ENCODE data around the gene MAML3.

MAML3 gene

DNA sequence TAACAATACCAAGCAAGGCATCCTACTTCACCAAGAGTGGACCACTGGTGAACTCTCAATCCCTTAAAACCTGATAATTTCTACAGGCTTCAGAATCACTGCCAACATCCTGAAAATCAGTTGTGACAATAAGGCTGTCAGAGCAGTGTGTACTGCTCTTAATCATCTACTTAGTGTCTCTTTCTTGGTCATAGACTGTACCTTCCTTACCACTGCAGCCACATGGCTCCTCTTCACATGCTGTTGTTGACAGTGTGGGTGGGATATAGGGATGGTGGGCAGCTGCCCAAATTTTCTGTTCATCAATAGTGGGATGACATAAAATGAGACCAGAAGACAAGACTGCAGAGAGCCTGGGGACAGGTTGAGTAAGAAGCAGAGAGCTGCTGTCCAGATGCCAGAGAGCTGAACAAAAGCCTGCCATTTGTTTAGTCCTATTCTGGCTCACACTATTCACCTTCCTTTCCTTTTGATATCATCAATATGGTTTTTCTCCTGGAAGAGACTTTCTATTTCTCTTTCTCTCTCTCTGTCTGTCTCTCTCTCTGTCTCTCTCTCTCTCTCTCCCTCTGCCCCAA lies 309.4 kb downstream of the MAML3 start:
- DNase-seq (ENCODE audit: low read depth, low spot score), result no peak

DNA sequence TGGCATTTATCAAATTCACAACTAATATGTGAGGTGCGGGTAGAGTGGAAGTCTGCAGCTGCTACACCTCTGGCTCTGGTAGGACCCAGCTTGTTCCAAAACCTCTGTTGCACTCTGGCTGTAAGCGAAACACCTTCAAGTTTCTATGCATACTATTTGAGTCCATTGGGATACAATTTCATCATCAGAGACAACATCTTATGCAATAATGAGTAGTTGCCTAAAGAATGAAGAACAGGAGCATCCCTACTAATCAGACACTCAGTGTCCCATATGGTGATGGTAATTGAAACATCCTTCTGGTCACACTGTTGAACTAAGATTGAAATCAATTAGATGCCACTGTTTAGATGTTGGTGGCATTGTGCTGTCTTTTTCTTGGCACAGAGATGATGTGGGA lies 309.9 kb downstream of the MAML3 start:
- no peak for DNase-seq (ENCODE audit: low read depth, low spot score)

GRCh38 chr4:139843641-139844040 lies 310.3 kb downstream of the MAML3 start:
- DNase-seq (ENCODE audit: low read depth, low spot score), result no peak

DNA sequence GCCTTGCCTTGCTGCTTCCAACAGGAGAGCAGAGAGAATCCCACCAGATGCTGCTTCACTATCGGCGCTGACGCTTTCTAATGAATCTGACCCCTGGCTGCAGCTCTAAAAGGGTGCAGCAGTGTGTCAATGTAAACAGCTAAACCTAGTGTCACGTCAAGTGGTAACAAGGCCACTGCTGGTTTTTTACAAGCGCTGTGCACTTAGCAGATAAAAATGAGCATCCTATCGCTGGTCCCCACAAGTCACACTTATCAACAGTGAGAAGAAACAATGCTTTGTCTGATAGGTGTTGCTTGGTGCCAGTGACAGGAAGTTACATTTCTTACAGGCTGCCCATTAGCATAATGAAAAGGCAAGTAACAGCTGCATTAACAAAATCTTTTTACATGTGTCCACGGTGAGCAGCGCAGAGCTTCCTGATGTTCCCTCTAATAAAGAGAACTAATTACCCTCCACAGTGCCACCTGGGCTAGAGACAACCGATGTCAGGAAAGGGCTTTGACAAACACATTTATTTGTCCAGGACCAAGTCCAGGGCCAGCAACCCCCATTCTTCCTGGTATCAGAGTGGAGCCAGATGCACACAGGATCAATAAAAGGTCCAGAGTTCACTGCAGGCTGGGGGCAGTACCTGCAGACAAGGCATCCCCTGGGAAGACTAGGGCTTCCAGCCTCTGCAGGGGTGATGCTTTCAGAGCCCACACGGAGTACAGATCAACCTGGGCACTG lies 312.4 kb downstream of the MAML3 start:
- no peak for DNase-seq (ENCODE audit: low read depth, low spot score)

GRCh38 chr4:139840773-139841172 lies 313.2 kb downstream of the MAML3 start:
- no peak for DNase-seq (ENCODE audit: low read depth, low spot score)

GRCh38 chr4:139839403-139840031 lies 314.5 kb downstream of the MAML3 start:
- DNase-seq (ENCODE audit: low read depth, low spot score), result no peak

DNA sequence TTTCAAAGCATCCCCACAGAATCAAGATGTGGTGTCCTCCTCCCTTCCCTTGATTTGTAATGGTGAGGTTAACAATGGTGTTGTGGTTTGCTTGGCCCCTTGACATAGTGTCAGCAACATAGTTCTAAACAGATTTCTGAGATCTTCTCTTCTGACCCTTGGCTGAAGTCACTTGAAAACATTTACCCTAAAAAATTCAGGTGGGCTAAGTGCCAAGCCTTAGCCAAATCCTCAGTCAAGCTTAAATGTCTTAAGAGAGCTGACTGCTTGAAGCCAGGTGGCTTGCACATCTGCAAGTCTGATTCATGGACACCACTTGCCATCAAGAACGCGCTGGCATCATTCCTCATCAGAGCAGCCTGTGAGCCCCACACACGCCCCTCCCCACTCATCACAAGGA lies 315.2 kb downstream of the MAML3 start:
- no peak for DNase-seq (ENCODE audit: low read depth, low spot score)

DNA sequence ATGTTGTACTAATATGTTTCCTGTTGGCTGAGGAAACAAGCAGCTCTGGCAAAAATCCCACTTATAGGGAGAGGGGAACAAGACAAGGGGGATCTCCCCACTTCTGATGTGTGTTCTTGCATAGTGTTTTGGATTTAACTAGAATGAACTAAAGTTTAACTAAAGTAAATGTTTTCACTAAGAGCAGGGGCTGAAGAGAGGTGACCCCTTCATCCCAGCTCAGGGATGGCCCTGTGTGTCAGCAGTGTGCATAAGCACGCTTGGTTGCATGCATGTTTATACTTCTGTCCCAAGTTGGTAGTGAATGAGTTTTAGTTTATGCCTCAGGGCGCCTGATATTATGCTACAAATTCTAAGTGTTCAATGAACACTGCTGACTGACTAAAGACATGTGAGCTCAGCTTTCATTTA lies 319.0 kb downstream of the MAML3 start:
- no peak for DNase-seq (ENCODE audit: low read depth, low spot score)

DNA sequence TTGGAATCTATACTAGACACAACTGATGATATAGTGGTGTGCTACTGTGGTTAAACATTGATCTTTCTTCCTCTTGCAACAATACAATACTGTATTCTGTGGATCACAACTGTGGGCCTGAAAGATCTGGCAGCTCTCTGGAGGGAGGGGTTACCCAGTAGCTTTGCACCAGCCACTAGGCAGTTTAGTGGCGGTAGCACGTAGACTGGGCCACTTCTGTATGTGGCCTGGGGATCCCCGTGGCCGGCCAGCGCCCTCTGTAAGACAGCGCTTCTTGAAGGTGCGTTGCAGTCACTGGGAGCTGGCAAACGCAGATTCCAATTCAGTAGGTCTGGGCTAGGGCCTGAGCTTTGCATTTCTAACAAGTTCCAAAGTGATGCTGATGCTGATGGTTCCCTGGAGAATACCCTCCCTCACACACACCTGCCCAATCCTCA lies 319.7 kb downstream of the MAML3 start:
- no peak for DNase-seq (ENCODE audit: low read depth, low spot score)

DNA sequence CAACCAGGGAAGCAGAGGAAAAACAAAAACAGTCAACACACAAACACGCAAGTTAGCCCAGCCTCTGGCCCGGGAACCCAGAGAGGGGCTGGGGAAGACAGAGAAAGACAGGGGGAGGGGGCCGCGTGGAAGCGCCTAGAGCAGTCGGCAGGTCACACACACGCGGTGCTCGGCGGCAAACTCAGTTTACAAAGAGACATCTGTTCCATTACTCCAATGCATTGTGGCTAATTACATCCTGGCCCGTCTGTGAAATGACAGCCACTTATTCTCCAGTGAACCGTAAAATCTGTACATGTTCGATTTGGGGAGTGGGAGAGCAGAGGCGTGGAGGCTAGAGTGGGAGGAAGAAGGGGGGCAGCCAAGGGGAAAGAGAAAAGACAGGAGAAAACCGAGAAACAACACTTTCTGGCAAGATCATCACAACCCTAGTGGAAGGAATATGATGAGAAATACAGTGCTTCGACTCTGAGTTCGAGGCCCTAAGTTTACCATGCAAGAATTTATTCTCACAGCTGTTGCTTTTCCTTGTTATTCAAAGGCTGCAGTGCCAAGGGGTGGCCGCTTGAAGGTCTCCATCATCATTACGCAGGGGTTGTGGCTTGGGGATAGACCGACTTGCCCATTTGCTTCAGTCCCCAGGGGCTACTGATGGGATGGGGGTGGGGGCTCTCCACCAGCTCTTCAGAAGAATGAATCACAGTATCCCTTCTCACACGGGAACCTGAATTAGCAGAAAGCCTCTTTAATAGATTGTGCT lies 320.7 kb downstream of the MAML3 start:
- no peak for DNase-seq (ENCODE audit: low read depth, low spot score)

DNA sequence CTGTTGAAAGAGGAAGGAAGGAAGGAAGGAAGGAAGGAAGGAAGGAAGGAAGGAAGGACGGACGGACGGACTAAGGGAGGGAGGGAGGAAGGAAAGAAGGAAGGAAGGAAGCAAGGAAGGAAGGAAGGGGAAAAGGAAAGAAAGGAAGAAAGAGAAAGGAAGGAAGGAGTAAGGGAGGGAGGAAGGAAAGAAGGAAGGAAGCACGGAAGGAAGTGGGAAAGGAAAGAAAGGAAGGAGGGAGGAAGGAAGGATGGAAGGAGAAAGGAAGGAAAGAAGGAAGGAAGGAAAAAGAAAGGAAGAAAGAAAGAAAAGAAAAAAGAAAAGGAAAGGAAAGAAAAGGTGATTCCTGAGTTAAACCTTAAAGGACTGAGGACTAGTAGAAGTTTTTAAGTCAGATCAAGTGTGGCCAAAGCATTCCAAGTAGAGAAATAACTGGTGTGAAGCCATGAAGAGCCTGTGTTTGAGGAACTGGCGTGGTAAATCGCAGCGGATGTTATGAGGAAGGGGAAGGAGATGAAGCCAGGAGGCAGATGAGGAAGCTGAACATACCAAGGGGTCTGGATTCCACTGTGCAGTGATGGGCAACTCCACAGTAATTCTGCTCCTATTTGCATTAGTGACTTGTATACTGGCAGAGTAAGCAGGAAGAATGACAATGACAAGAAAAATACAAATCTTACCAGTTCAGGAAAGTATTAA lies 324.9 kb downstream of the MAML3 start:
- no peak for DNase-seq (ENCODE audit: low read depth, low spot score)

DNA sequence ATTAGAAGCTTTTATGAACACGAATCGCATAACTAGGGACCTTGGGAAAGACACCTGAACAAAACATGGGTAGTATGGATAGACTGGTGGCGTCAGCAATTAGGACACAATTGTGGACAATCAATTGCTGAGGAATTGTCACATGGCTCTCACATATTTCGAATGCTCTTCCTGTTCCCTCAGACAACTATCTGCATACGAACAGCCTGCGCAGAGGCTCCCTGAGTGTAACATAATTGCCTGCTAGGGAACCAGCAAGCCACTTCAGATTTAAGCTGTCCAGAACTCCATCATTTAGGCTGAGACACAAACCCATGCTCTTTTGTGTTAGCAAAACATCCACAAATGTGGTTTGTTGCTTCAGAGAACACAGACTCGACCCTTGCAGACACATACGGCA lies 327.6 kb downstream of the MAML3 start:
- DNase-seq (ENCODE audit: low read depth, low spot score), result no peak

DNA sequence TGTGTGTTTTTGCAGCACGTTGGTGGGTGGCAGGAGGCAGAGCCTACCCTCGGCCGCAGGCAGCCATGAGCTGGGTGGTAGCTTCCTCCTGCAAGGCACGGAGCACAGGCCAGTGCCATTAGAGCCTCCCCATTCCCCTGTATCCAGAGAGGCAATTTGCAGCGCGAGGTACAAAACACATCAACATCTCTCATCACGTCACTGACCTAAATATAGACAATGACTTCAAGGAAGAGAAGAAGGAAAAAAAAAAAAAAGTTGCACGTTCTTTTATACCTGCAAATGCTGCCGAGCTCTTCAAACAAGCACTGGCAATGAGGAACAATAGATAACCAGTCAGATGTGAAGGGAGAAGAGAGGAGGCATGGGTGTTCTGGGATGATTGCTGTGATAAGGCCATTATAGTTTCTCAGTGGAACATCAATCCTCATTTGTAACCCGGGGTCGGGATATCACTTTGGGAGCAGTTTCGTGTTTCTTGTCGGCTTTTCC lies 328.4 kb downstream of the MAML3 start:
- no peak for DNase-seq (ENCODE audit: low read depth, low spot score)

- no peak for DNase-seq (ENCODE audit: low read depth, low spot score)
These were observed 329.0 kb downstream of the MAML3 start for GRCh38 chr4:139824882-139825522.

DNA sequence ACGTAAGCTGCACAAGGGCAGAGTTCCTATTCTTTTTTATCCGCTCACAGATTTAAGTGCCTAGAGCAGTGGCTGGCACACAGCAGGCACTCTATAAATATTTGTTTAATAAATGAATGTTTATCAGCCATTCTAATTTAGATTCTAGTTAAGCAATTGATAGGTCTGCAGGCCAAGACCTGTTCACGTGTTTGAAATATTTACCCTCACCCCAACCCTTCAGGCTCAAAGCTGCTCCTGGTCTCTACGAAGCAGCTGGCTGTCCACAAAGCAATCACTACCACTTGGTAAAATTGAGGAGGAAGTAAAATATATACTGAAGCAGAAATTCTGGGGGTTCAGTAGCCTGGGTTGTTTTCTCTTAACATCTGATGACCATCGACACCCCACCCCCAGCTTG lies 330.2 kb downstream of the MAML3 start:
- DNase-seq (ENCODE audit: low read depth, low spot score), result no peak

DNA sequence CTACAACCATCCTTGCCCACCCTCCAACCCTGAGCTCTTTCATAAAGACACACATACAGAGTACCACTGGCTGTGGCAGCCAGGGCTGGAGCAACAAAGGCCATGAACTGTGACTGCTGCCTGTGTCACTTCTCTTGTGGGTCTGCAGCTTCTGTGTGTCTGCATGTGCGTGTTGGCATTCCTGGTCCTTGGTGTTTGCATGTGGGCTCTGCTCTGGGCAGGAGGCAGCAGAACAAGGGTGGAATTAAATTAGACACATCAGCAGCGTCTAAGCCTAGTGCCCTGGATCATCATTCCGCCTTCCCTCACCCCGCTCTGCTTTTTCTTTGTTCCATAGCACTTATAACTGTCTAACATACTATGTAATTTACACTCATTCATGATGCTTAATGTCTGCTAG lies 330.6 kb downstream of the MAML3 start:
- DNase-seq (ENCODE audit: low read depth, low spot score), result no peak

DNA sequence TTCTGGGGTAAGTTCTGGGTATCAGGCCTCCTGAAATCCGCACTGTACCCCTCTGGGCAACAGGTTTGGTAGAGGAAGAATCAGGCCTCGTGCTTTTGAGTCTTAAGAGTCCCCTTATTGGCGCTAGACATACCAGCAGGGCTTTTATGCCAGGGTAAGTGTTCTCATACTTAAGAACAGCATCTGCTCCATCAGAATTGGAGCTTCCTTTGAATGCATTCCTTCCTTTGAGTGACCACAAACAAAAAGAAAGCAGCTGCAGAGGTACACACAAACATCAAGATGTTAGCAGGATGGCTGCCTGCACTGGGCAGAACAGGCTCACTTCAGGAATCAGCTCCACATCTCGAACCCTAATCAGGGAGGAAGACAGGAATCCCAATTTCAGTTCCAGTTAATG lies 331.6 kb downstream of the MAML3 start:
- no peak for DNase-seq (ENCODE audit: low read depth, low spot score)

DNA sequence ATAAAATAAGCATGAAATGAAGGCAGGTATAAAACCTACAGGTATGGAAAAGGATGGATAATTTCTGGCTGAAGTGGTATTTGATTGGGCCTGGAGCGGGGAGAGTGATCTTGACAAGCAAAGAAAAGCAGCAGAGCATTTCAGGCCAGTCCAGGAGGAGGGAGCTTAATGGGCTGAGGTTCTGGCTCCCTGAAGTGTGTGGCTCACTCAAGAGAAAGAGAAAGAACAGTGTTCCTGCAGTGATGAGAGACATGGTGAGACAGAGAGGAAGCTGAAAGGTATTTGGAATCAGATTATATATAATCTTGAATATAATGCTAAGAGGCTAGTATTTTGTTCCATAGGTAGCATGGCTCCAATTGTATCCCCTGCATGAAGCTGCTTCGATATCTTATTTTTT lies 334.9 kb downstream of the MAML3 start:
- no peak for DNase-seq (ENCODE audit: low read depth, low spot score)

DNA sequence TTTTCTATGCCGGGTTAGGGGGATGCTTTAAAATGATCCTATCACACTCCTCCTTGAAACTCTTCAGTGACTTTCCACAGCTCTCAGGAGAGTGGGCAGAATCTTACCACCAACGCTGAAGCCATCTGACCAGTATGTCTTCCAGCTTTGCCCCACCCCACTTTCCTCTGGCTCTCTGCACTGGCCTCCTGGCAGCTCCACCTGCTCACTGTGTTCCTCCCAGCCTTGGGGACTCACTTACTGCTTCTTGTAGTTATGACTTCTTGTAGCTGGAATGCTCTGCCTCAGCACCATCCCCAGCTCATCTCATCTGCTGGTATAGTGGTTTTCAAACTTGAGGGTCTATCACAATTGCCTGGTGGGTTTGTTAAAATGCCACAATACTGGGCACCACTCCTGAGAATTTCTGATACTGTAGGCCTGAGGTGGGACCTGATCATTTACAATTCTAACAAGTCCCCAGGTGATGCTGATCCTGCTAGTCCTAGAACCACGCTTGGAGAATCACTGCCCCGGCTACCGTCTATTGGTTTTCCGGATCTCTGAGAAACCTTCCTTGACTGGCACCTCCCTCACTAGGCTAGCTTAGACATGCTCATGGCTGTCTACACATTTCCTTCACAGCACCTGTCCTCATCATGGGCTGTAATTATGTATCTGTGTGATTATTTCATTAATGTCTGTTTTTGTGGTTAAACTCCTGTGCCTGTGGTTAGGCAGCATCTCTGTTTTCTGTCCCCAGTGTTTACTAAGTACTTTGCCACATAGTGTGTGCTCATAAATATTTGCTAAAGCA lies 336.1 kb downstream of the MAML3 start:
- no peak for DNase-seq (ENCODE audit: low read depth, low spot score)

GRCh38 chr4:139816856-139817255 lies 337.1 kb downstream of the MAML3 start:
- DNase-seq (ENCODE audit: low read depth, low spot score), result no peak
